GM10847 (cell line): ENCODE data around the gene KCNT1.

Experiments
- POLR2A ChIP-seq: IDR thresholded peaks from 2 replicates; pipeline ENCODE4 v1.6.1; 2011; ENCODE audit not compliant: insufficient read length; ENCODE audit errors: extremely low read depth

Gene KCNT1

GRCh38 chr9:135667463-135668001, 34.5 kb upstream of the KCNT1 start:
- TF ChIP-seq POLR2A, result no peak

DNA sequence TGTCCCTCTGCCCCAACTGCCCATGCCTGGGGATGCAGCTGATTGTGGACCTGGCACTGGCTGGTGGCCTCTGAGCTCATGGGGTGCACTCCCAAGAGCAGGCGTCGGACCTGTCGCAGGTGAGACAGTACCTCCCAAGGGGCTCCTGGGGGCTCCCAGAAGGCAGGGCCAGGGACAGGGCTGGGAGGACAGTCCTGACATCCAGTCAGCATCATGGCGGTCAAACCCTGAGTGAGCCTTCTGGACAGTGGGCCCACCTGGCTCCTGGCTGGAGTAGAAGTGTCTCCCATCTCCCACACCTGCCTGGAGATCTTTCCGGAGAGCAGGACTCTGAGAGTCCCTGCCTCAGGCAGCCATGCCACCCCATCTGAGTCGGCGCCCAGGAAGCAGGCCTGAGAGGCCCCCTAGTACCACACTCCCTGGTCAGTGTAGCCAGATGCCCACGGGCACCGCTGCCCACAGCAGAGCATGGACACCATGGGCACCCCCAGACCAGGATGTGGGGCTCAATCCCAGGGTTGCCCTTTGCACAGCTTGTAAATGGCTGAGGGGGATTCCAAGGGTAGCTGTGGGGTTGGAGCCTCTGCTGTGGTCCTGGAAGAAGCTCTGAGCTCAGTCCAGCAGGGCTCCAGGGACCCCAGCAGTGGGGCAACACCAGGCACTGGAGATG, 32.2 kb upstream of the KCNT1 start:
- no peak for TF ChIP-seq POLR2A

GRCh38 chr9:135670721-135671590, 31.0 kb upstream of the KCNT1 start:
- no peak for TF ChIP-seq POLR2A

DNA sequence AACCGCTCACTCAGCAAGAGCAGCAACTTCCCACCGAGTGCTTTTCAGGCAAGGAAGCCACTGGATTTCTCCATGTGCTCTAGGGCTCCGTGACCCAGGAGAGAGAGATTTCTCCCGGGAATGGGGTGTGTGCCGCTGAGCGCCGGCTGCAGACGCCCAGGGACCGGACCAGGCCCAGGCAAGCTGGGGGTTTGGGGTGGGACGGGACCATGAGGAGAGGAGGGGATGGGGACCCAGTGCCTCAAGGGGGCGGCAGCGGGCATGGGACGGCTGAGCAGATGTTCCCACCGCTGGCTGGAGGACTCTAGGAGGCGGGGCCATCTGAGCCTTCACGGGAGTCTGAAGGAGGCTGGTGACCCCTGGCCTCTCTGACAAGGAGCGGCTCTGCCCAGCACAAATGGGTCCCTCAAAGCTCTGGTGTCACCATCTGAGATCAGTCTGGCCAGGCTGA, 30.4 kb upstream of the KCNT1 start:
- no peak for TF ChIP-seq POLR2A

DNA sequence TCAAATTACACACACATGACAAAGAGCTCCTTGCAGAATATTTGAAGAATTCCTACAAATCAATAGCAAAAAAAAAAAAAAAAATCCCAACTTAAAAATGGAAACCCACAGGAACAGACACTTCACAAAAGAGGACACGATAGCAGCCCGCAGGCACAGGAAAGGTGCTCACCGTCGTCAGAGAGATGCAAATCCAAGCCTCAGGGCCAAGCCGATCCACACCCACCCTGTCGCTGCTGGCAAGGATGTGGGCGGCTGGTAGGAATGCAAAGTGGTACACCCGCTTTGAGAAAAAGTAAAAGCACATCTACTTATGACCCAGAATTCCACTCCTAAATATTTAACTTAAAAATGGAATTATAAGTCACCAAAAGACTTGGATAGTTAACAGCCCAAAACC, 28.0 kb upstream of the KCNT1 start:
- no peak for TF ChIP-seq POLR2A

DNA sequence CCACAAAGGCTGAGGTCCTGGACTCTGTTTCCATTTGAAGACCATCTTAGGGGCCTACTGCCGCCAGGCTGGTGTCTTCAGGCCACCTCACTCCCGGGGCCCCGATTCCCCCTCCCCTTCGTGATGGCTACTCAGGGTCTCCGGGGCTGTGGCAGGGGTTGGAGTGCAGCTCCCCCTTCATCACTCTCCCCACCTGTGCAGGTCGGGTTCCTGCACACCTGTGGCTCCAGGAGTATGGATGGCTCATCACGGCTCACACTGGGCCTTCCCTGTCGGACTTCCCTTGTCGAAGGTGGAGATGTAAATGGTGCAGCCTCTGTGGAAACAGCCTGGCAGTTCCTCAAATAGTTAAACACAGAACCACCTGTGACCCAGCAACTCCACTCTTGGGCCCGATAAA, 27.0 kb upstream of the KCNT1 start:
- no peak for TF ChIP-seq POLR2A

- TF ChIP-seq POLR2A, result no peak
Observed at GRCh38 chr9:135676891-135677290, 25.1 kb upstream of the KCNT1 start.

DNA sequence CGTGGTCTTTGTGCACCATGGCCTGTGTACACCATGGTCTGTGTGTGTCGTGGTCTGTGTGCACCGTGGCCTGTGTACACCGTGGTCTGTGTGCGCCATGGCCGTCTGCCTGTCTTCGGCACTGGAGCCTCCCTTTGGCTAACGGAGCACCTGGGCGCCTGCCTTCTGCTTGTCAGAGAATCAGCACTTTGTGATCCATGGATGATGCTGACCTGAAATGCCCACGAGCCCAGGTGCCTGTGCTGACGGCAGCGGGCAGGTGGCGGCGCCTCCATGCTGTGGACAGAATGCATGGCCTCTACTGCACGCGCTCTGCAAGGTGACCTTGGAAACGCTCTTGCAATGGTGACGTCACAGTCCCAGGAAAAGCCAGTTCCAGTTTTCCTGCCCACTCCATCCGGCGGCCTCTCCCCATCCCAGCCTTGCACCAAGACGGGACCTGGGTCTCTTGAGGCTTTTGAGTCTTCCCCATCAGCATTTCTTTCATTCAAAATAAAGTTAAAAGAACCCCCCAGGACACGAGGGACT, 24.3 kb upstream of the KCNT1 start:
- no peak for TF ChIP-seq POLR2A

DNA sequence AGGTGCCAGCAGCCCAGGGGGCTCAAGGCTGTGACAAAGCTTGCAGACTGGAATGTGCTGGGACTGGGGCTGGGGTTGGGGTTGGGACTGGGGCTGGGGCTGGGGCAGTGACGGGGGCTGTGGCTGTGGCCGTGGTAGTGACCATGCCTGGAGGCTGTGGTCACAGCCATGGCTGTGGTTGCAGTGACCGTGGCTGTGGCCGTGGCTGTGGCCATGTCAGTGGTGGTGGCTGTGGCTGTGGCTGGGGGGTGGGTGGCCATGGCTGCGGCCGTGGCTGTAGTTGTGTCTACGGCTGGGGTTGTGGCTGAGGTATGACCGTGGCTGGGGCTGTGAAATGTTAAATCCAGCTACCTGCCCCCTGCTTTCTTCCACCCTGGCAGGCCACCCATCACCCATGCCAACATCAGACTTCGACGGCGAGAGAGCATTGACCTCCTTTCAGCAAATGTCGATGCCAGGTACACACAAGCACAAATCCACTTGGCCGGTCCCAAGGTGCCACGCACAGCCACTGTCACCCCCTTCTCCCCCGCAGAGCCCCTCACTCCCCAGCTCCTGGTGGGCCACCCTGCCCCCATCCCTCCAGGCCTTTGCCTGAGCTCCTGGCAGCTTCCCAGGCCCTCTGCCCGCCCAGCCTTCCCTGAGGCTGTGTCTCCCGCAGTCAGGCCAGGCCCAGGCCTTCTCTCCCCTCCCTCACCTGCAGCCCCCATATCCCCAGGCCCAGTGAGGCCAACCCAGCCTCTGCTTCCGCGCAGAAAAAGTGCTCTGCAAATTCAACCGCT, 23.6 kb upstream of the KCNT1 start:
- TF ChIP-seq POLR2A, result no peak

DNA sequence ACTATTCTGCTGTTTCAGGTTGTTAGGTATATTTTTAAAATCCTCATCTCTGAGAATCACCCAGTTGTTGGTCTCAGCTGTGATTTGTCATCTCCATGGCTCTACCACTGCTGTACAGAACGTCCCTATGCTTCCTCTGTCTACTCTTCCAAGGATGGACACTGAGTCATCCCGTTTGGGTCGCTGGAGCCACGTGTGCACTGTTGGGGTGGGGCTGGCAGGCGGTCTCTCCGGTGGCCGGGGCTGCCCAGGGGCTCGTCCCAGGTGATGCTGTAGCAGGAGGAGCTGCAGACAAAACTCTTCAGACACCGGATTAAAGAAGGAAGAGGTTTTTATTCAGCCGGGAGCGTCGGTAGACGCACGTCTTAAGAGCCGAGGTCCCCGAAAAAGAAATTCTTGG, 21.9 kb upstream of the KCNT1 start:
- no peak for TF ChIP-seq POLR2A

DNA sequence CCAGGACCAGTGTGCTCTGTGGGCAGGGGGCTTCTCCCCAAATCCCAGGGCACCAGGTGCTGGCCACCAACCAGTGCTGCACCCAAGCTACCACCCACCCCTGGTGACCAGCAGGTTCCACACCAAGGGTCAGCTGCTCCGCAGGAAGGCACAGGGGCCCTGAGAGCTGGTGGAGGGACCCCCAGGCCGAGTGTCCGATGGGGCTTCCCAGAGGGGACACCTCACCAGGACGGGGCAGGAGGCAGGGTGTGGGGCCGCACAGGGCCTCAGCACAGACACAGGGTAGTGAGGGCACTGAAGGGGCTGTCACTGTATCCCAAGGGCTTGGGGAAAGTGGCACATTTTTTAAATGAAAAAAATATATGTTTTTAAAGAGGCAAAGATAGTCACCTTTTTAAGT, 20.8 kb upstream of the KCNT1 start:
- no peak for TF ChIP-seq POLR2A

GRCh38 chr9:135683401-135684034, 18.5 kb upstream of the KCNT1 start:
- no peak for TF ChIP-seq POLR2A

DNA sequence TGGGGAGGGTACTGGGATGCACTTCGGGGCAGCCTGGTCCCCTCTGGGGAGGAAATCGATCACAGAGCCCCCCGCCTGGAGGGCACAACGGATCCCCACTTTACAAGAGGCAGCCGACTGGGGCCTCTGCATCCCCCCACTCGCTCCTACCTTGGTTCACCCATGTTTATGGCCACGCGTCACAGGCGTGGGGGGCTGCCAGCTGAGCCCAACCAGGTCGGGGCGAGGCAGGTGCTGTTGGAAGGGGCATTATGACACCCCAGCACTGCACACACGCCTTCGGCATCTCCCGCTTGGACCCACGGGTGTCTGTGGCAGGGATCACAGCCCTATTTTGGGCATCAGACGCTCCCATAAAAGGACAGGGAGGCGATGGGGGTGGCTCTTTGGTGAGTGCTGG, 17.3 kb upstream of the KCNT1 start:
- no peak for TF ChIP-seq POLR2A

GRCh38 chr9:135687216-135687615, 14.8 kb upstream of the KCNT1 start:
- TF ChIP-seq POLR2A, result no peak

- no peak for TF ChIP-seq POLR2A
Observed at GRCh38 chr9:135689011-135689410, 13.0 kb upstream of the KCNT1 start.
